HCT116 (cell line): ENCODE data around the gene ZCCHC24. TPM values are rescaled to one million over a fixed set of nuclear protein-coding genes. Genes with fewer than 3 reads are reported as not detected.
"Not testable (repeated sequence)": the region's sequence is repeated elsewhere in the genome, so short reads cannot be mapped to it uniquely, and the experiment has no call there.

ENCODE experiments used
- ATAC-seq: fragments of 200-7000 bp; cut with Tn5 transposase; 2 replicates; pipeline ENCODE4 v1.9.1; 2020; ENCODE audit warnings: mild to moderate bottlenecking, moderate library complexity
- BruUV-seq: library from RNA; stranded (reverse); fragments of 400-500 nt; replicated peaks from 2 replicates; lab custom pipeline; 2021; lab: Mats Ljungman, UMichigan
- CTCF ChIA-PET: fragments of 300-600 bp; sonication (Branson Sonifier 250); formaldehyde crosslinking; loops from one replicate; lab custom pipeline; 2021; ENCODE audit warnings: antibody characterized with exemption; lab: Charles Lee
- POLR2A ChIA-PET: fragments of 300-600, 350-600 bp; sonication (Branson Sonifier 250); formaldehyde crosslinking; loops from one replicate; lab custom pipeline; 2021; ENCODE audit warnings: antibody characterized with exemption; lab: Charles Lee
- RAD21 ChIA-PET, 2 experiments: fragments of 300-600 bp; sonication (Branson Sonifier 250); formaldehyde crosslinking; loops; one replicate each; lab custom pipeline; 2023; ENCODE audit warnings: low total read pairs in 2 of 2; ENCODE audit not compliant: uncharacterized antibody in 2 of 2, unreplicated experiment in 2 of 2, low non-redundant PET in 1 of 2; lab: Charles Lee
- DNase-seq: peaks from one replicate; pipeline ENCODE4 v3.0.0-alpha.2; 2010; ENCODE audit warnings: low read depth, low spot score
- H2AFZ ChIP-seq: fragments of 200-600 bp; shearing (Covaris generic), sonication (generic); 2 replicates; pipeline ENCODE4 v1.6.1; 2017; ENCODE audit warnings: low read depth, mixed run types, mixed read lengths, antibody characterized with exemption, low read length; ENCODE audit not compliant: poor library complexity, severe bottlenecking
- H3K27ac ChIP-seq: 2 replicates; pipeline ENCODE4 v1.5.1; 2012; ENCODE audit warnings: low read depth, low read length
- H3K27me3 ChIP-seq: fragments of 200-600 bp; sonication (generic); 2 replicates; pipeline ENCODE4 v1.6.1; 2016; ENCODE audit warnings: mixed run types, low read length, mixed read lengths; ENCODE audit not compliant: insufficient read depth
- H3K36me3 ChIP-seq, 2 experiments: fragments of 200-500 bp in 1 of 2; fragments of 200-600 bp in 1 of 2; sonication (Bioruptor generic) in 1 of 2; sonication (generic) in 1 of 2; 2 replicates each; pipeline versions ENCODE4 v1.5.1 to v1.6.1; 2014 to 2016; ENCODE audit warnings: low read length in 2 of 2, inconsistent platforms in 1 of 2, mixed read lengths in 1 of 2, mixed run types in 1 of 2; ENCODE audit not compliant: insufficient read depth in 2 of 2, control insufficient read depth in 1 of 2
- H3K4me1 ChIP-seq, 2 experiments: fragments of 200-600 bp in 1 of 2; sonication (generic) in 1 of 2; 2 replicates each; pipeline versions ENCODE4 v1.5.1 to v1.6.1; 2012 to 2017; ENCODE audit warnings: low read length in 2 of 2, inconsistent platforms in 1 of 2, mild to moderate bottlenecking in 1 of 2, mixed read lengths in 1 of 2, mixed run types in 1 of 2, moderate library complexity in 1 of 2; ENCODE audit not compliant: insufficient read depth in 2 of 2, control insufficient read depth in 1 of 2
- H3K4me2 ChIP-seq: fragments of 200-600 bp; sonication (generic); 2 replicates; pipeline ENCODE4 v1.6.1; 2017; ENCODE audit warnings: mixed run types, low read length, mixed read lengths
- H3K4me3 ChIP-seq, 2 experiments: fragments of 200-600 bp in 1 of 2; sonication (generic) in 1 of 2; replicated peaks in 1 of 2; 2 replicates each; pipeline ENCODE4 v1.5.1; 2011 to 2016; ENCODE audit warnings: low read length in 2 of 2, control low read depth in 1 of 2, low read depth in 1 of 2, mild to moderate bottlenecking in 1 of 2, mixed read lengths in 1 of 2, mixed run types in 1 of 2
- H3K79me2 ChIP-seq: fragments of 200-600 bp; sonication (generic); 2 replicates; pipeline ENCODE4 v1.6.1; 2017; ENCODE audit warnings: mild to moderate bottlenecking, mixed run types, low read length, moderate library complexity, mixed read lengths; ENCODE audit not compliant: insufficient read depth
- H3K9ac ChIP-seq: fragments of 200-600 bp; sonication (generic); 2 replicates; pipeline ENCODE4 v1.6.1; 2016; ENCODE audit warnings: low read length, mixed read lengths
- H3K9me2 ChIP-seq: fragments of 200-600 bp; sonication (generic), shearing (Covaris generic); 2 replicates; pipeline ENCODE4 v1.6.1; 2017; ENCODE audit warnings: mixed run types, mild to moderate bottlenecking, moderate library complexity; ENCODE audit not compliant: insufficient read depth
- H3K9me3 ChIP-seq, 2 experiments: fragments of 200-500 bp in 1 of 2; fragments of 200-600 bp in 1 of 2; sonication (Bioruptor generic) in 1 of 2; sonication (generic) in 1 of 2; 2 replicates each; pipeline ENCODE4 v1.6.1; 2014 to 2017; ENCODE audit warnings: low read length in 2 of 2, mixed read lengths in 2 of 2, inconsistent platforms in 1 of 2, low read depth in 1 of 2, mild to moderate bottlenecking in 1 of 2, mixed run types in 1 of 2, moderate library complexity in 1 of 2; ENCODE audit not compliant: control insufficient read depth in 1 of 2, insufficient read depth in 1 of 2
- H4K20me1 ChIP-seq: fragments of 200-600 bp; sonication (generic), shearing (Covaris generic); 2 replicates; pipeline ENCODE4 v1.6.1; 2017; ENCODE audit warnings: mixed run types, mild to moderate bottlenecking, moderate library complexity; ENCODE audit not compliant: insufficient read depth
- FOSL1 ChIP-seq: IDR thresholded peaks from 2 replicates; pipeline ENCODE4 v1.6.1; 2012; ENCODE audit warnings: low read depth
- JUND ChIP-seq: IDR thresholded peaks from 2 replicates; pipeline ENCODE4 v1.6.1; 2012
- POLR2A ChIP-seq: IDR thresholded peaks from 2 replicates; pipeline ENCODE4 v1.7.0; 2011; ENCODE audit warnings: borderline replicate concordance; ENCODE audit not compliant: insufficient read depth, insufficient read length; ENCODE audit errors: extremely low read depth
- intact Hi-C: fragments of 100-400 bp; cut with micrococcal nuclease; formaldehyde crosslinking; loops from 2 replicates; pipeline ENCODE4 v1.10.0; 2022
- total RNA-seq: library from RNA; stranded (reverse); gene quantifications from one replicate; pipeline ENCODE4 v1.2.1, GENCODE V29; 2021; ENCODE audit not compliant: unreplicated experiment
- TF ChIP-seq, protein P1 (sequence below): IDR thresholded peaks from 2 replicates; pipeline ENCODE4 v1.6.1; 2012; ENCODE audit warnings: low read depth
- TF ChIP-seq, protein P2 (sequence below): IDR thresholded peaks from 2 replicates; pipeline ENCODE4 v1.6.1; 2012

Gene ZCCHC24
- total RNA-seq, 1 experiment from 2014 or later = 7.0 TPM

DNA sequence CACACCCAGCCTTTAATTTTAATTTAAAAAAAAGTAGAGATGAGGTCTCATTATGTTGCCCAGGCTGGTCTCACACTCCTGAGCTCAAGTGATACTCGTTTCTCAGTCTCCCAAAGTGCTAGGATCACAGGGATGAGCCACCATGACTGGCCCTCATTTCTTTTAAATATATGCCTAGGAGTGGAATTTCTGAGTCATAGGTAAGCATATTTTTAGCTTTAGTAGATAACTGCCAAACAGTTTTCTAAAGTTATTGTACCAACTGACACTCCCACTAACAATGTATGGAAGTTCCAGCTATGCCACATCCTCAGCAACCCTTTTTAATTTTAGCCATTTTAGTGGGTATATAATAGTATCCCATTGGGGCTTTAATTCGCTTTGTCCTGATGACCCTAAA, 111.9 kb downstream of the ZCCHC24 start:
- ChIA-PET CTCF (interaction anchor here (1.6 kb wide), 1 partner anchor 13 kb away, joined by 3 read pairs; no protein-coding TSS in a partner anchor), RAD21 (no interaction called here), POLR2A (no interaction called here)
- Histone ChIP-seq H3K27ac (no peak overlapping the region), H3K9me2 (no peaks in the 10 kb centered on the region), H3K27me3 (no peaks in the 10 kb centered on the region), H3K9ac (no peak overlapping the region), H3K4me3 (no peak overlapping the region), H2AFZ (peak overlapping the region; percentile 31), H3K4me2 (peak overlapping the region; percentile 46), H3K36me3 (no peaks in the 10 kb centered on the region), H3K79me2 (no peaks in the 10 kb centered on the region), H4K20me1 (no peaks in the 10 kb centered on the region), H3K4me1 (peaks cover 0 to 42% of the 10 kb centered on the region in 2 experiments; a peak in 2 of 4 replicates), H3K9me3 (no peaks in the 10 kb centered on the region)
- DNase-seq (no peak), ATAC-seq (no peak)
- BruUV-seq = no TSS peak
- TF ChIP-seq POLR2A (no peak), JUND (peak; percentile 24; the same call in 1 of the 2 replicates), FOSL1 (peak; percentile 55; the same call in 1 of the 2 replicates)
- TF ChIP-seq, protein P1, sequence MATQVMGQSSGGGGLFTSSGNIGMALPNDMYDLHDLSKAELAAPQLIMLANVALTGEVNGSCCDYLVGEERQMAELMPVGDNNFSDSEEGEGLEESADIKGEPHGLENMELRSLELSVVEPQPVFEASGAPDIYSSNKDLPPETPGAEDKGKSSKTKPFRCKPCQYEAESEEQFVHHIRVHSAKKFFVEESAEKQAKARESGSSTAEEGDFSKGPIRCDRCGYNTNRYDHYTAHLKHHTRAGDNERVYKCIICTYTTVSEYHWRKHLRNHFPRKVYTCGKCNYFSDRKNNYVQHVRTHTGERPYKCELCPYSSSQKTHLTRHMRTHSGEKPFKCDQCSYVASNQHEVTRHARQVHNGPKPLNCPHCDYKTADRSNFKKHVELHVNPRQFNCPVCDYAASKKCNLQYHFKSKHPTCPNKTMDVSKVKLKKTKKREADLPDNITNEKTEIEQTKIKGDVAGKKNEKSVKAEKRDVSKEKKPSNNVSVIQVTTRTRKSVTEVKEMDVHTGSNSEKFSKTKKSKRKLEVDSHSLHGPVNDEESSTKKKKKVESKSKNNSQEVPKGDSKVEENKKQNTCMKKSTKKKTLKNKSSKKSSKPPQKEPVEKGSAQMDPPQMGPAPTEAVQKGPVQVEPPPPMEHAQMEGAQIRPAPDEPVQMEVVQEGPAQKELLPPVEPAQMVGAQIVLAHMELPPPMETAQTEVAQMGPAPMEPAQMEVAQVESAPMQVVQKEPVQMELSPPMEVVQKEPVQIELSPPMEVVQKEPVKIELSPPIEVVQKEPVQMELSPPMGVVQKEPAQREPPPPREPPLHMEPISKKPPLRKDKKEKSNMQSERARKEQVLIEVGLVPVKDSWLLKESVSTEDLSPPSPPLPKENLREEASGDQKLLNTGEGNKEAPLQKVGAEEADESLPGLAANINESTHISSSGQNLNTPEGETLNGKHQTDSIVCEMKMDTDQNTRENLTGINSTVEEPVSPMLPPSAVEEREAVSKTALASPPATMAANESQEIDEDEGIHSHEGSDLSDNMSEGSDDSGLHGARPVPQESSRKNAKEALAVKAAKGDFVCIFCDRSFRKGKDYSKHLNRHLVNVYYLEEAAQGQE = no peak
- TF ChIP-seq, protein P2, sequence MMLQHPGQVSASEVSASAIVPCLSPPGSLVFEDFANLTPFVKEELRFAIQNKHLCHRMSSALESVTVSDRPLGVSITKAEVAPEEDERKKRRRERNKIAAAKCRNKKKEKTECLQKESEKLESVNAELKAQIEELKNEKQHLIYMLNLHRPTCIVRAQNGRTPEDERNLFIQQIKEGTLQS = no peak
- intact Hi-C loops = no loop called here

DNA sequence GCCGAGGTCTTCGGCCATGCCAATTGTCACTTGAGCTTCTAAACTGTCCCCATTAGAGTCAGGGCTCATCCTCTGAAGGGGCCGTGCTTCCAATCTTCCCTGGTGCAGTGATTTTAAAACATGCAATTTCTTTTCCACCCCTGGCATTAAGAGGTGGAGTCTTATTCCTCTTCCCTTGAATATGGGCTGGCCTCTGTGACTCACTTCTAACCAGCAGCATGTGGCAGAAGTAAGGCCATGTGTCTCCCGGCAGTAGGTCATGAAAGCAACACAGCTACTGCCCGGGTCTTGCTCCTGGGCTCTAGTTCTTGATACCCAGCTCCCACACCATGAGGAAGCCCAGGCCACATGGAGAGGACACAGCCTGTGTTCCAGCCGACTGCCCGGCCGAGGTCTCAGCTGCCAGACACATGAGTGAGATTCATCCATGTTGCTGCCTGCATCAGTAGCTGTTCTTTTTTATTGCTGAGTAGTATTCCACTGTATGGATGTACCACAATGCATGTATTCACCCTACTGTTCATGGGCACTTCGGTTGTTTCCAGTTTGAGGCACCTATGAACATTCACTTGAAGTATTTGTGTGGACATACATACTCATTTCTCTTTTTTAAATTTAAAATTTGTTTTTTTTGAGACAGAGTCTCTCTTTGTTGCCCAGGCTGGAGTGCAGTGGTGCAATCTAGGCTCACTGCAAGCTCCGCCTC, 112.7 kb downstream of the ZCCHC24 start:
- H2AFZ ChIP-seq, H3K36me3 ChIP-seq, H3K4me3 ChIP-seq, POLR2A ChIA-PET, H3K27ac ChIP-seq, ATAC-seq, RAD21 ChIA-PET, H3K9ac ChIP-seq, H3K9me3 ChIP-seq, DNase-seq, H4K20me1 ChIP-seq, H3K27me3 ChIP-seq, H3K4me2 ChIP-seq, BruUV-seq, H3K79me2 ChIP-seq, intact Hi-C loops, H3K9me2 ChIP-seq: not testable (repeated sequence)
- CTCF ChIA-PET = interaction anchor here (1.6 kb wide), 1 partner anchor 14 kb away, joined by 3 read pairs; no protein-coding TSS in a partner anchor
- H3K4me1 ChIP-seq = peaks cover 0 to 42% of the 10 kb centered on the region in 2 experiments; a peak in 2 of 4 replicates

Other genes with a start within 250 kb of the ZCCHC24 start
- 85.0 TPM for gene PPIF, start 98.2 kb downstream of the ZCCHC24 start, total RNA-seq
- 5.6 TPM for gene EIF5AL1, start 66.9 kb upstream of the ZCCHC24 start, total RNA-seq
- 6.9 TPM for gene SFTPA2, start 114.8 kb upstream of the ZCCHC24 start, total RNA-seq
- 6.5 TPM for gene SFTPA1, start 165.3 kb upstream of the ZCCHC24 start, total RNA-seq